GM18909 (cell line): ENCODE measurements around the gene TUBGCP4.

Experiments used
- ATAC-seq: cut with Tn5 transposase; IDR thresholded peaks from one replicate; pipeline ENCODE4 v1.9.1; 2021; ENCODE audit warnings: mild to moderate bottlenecking; ENCODE audit not compliant: unreplicated experiment, poor library complexity

Gene TUBGCP4

GRCh38 chr15:43403616-43404015 lies 32.7 kb downstream of the TUBGCP4 start:
- ATAC-seq: no peak

- ATAC-seq: no peak
Measured at GRCh38 chr15:43404130-43404529, 33.2 kb downstream of the TUBGCP4 start.

GRCh38 chr15:43406189-43406588 lies 35.3 kb downstream of the TUBGCP4 start:
- no peak for ATAC-seq

- no peak for ATAC-seq
Measured at GRCh38 chr15:43406808-43407207, 35.9 kb downstream of the TUBGCP4 start.

- ATAC-seq: no peak
Measured at GRCh38 chr15:43408789-43409188, 37.9 kb downstream of the TUBGCP4 start.

- no peak for ATAC-seq
Measured at GRCh38 chr15:43410572-43411214, 39.8 kb downstream of the TUBGCP4 start.

GRCh38 chr15:43412096-43412495 lies 41.2 kb downstream of the TUBGCP4 start:
- no peak for ATAC-seq

- ATAC-seq: no peak
Measured at GRCh38 chr15:43414196-43414595, 43.3 kb downstream of the TUBGCP4 start.

- ATAC-seq: no peak
Measured at GRCh38 chr15:43420435-43420834, 49.5 kb downstream of the TUBGCP4 start.

- no peak for ATAC-seq
Measured at GRCh38 chr15:43420876-43421275, 50.0 kb downstream of the TUBGCP4 start.

GRCh38 chr15:43423793-43424192 lies 52.9 kb downstream of the TUBGCP4 start:
- no peak for ATAC-seq

- no peak for ATAC-seq
Measured at GRCh38 chr15:43429687-43430086, 58.8 kb downstream of the TUBGCP4 start.

GRCh38 chr15:43433165-43433564 lies 62.3 kb downstream of the TUBGCP4 start:
- ATAC-seq: no peak

GRCh38 chr15:43433661-43434303 lies 62.9 kb downstream of the TUBGCP4 start:
- no peak for ATAC-seq

GRCh38 chr15:43434446-43434845 lies 63.5 kb downstream of the TUBGCP4 start:
- ATAC-seq: no peak

- no peak for ATAC-seq
Measured at GRCh38 chr15:43436395-43436794, 65.5 kb downstream of the TUBGCP4 start.

- ATAC-seq: no peak
Measured at GRCh38 chr15:43439268-43439667, 68.4 kb downstream of the TUBGCP4 start.

- ATAC-seq: no peak
Measured at GRCh38 chr15:43440721-43441281, 69.9 kb downstream of the TUBGCP4 start.

- ATAC-seq: no peak
Measured at GRCh38 chr15:43441316-43441715, 70.4 kb downstream of the TUBGCP4 start.

- no peak for ATAC-seq
Measured at GRCh38 chr15:43446344-43446743, 75.4 kb downstream of the TUBGCP4 start.

- ATAC-seq: no peak
Measured at GRCh38 chr15:43449981-43450380, 79.1 kb downstream of the TUBGCP4 start.
